GM12892 (cell line): Measurements from ENCODE around the gene LST1.

Experiments
- DNase-seq: peaks from one replicate; pipeline ENCODE4 v3.0.0; 2011; ENCODE audit not compliant: insufficient read length
- FAIRE-seq: peaks from 2 replicates; lab custom pipeline; 2011; peaks lifted over from hg19 to GRCh38; lab: Jason Lieb, UNC
- POLR2A ChIP-seq: IDR thresholded peaks from 2 replicates; pipeline ENCODE4 v1.6.1; 2011; ENCODE audit warnings: low read depth, low read length, control low read depth
- POLR2AphosphoS5 ChIP-seq: IDR thresholded peaks from 2 replicates; pipeline ENCODE4 v1.6.1; 2011; ENCODE audit warnings: low read depth, low read length, control low read depth
- TAF1 ChIP-seq: IDR thresholded peaks from 2 replicates; pipeline ENCODE4 v1.6.1; 2011; ENCODE audit warnings: low read depth, mild to moderate bottlenecking, control low read depth, low read length, borderline replicate concordance

Gene LST1

GRCh38 chr6:31615748-31616147, 29.7 kb downstream of the LST1 start:
- DNase-seq = no peak
- FAIRE-seq = no peak
- TF ChIP-seq POLR2A = 0 out of 2 replicates have a peak, but pooled peaks have one; percentile 29
- TF ChIP-seq POLR2AphosphoS5 = no peak

- TF ChIP-seq TAF1 (no peak), POLR2AphosphoS5 (no peak), POLR2A (no peak)
- DNase-seq (no peak), FAIRE-seq (peak; percentile 58)
Measured at GRCh38 chr6:31617010-31617409, 30.9 kb downstream of the LST1 start.

GRCh38 chr6:31619805-31620585, 33.9 kb downstream of the LST1 start:
- FAIRE-seq (peak; percentile 93), DNase-seq (peak; percentile 89)
- TF ChIP-seq POLR2AphosphoS5 (peak; percentile 94), POLR2A (peak; percentile 83), TAF1 (peak; percentile 54; the same call in 1 of the 2 replicates)

GRCh38 chr6:31620586-31621319, 34.7 kb downstream of the LST1 start, which contains the start of gene PRRC2A:
Gene PRRC2A (plus strand): TSS chr6:31620715. CDS start chr6:31622790, 2,075 bp downstream.
- TF ChIP-seq TAF1 (peak; percentile 79), POLR2A (peak; percentile 66), POLR2AphosphoS5 (no peak)
- DNase-seq = peak; percentile 75
- no peak for FAIRE-seq

- TF ChIP-seq POLR2A = no peak
- no peak for TF ChIP-seq TAF1
- no peak for TF ChIP-seq POLR2AphosphoS5
- FAIRE-seq (no peak), DNase-seq (no peak)
Measured at GRCh38 chr6:31621320-31621939, 35.4 kb downstream of the LST1 start.

GRCh38 chr6:31621991-31622390, 35.9 kb downstream of the LST1 start:
- no peak for DNase-seq
- no peak for FAIRE-seq
- TF ChIP-seq POLR2A = no peak
- TF ChIP-seq TAF1 = no peak
- TF ChIP-seq POLR2AphosphoS5 = no peak

- DNase-seq (no peak), FAIRE-seq (no peak)
- TF ChIP-seq TAF1 (no peak), POLR2AphosphoS5 (no peak; the same call in 1 of the 2 replicates)
Measured at GRCh38 chr6:31622684-31623091, 36.6 kb downstream of the LST1 start.

- DNase-seq (no peak), FAIRE-seq (no peak)
- TF ChIP-seq POLR2A = no peak
- TF ChIP-seq TAF1 = no peak
- TF ChIP-seq POLR2AphosphoS5 = no peak
Measured at GRCh38 chr6:31624070-31624469, 38.0 kb downstream of the LST1 start.

- FAIRE-seq (no peak), DNase-seq (no peak)
- TF ChIP-seq POLR2A (no peak), TAF1 (no peak), POLR2AphosphoS5 (no peak)
Measured at GRCh38 chr6:31626952-31627351, 40.9 kb downstream of the LST1 start.

GRCh38 chr6:31627690-31628287, 41.7 kb downstream of the LST1 start:
- DNase-seq (no peak), FAIRE-seq (no peak)
- TF ChIP-seq TAF1 = no peak

- FAIRE-seq (no peak), DNase-seq (no peak)
- TF ChIP-seq POLR2A (no peak), POLR2AphosphoS5 (no peak), TAF1 (no peak)
Measured at GRCh38 chr6:31629014-31629413, 42.9 kb downstream of the LST1 start.
